ENCODE results near the gene TRAF3IP1.

DNA sequence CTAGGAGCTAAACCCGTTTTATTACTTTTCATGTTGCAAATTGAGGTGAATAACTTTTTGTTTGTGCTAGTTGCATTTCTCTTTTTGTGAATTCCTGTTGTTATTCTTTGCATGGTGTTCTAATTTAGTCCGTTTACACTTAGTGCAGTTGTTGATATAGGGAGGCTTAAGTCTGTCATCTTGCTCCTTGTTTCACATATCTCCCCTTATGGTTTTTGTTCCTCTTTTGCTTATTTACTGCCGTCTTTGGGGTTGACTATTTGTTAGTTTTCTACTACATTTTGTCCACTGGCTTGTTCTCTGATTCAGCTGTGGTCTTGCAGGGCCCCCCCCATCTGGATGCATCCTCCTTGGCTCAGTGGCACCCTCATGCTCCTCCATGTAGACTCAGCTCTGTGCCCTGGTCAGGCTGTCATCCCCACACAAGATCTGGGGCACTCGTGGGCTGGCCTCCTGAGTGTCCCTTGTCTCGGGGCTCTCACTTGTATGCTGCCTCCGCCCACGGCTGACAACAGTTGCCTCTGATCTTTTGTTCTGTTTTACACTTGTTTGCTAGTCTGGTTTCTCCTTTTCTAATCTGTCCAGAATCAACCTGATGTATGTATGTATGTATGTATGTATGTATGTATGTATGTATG, 63.5 kb downstream of the TRAF3IP1 start:
- TF ChIP-seq CTCF (IDR thresholded peaks at IDR 0.05) (no peak), POLR2A (IDR thresholded peaks at IDR 0.05) (no peak), EP300 (IDR thresholded peaks at IDR 0.05) (no peak)
